K562 (cell line): ENCODE data around the gene PLCB3. TPM values are rescaled to one million over a fixed set of nuclear protein-coding genes. Genes with fewer than 3 reads are reported as not detected.

Experiments used
- EGR1 ChIP-seq: fragments of 450-650 bp; conservative IDR thresholded peaks from 2 replicates; pipeline ENCODE4 v1.6.1; 2017; ENCODE audit warnings: mild to moderate bottlenecking
- FOXJ2 ChIP-seq: fragments of 200-800 bp; sonication (Bioruptor generic); IDR thresholded peaks from 2 replicates; pipeline ENCODE4 v1.6.1; 2016; ENCODE audit warnings: missing genetic modification characterization, missing compliant biosample characterization
- IFI16 ChIP-seq: fragments of 250-450 bp; sonication (Bioruptor Pico); IDR thresholded peaks from 2 replicates; pipeline ENCODE4 v2.1.2; 2022; ENCODE audit warnings: mild to moderate bottlenecking, inconsistent platforms
- NFE2L1 ChIP-seq: fragments of 450-650 bp; IDR thresholded peaks from 2 replicates; pipeline ENCODE4 v1.6.1; 2016; ENCODE audit warnings: missing genetic modification characterization, low read depth, mild to moderate bottlenecking, missing compliant biosample characterization, moderate library complexity, borderline replicate concordance
- SIRT6 ChIP-seq: IDR thresholded peaks from one replicate; pipeline ENCODE4 v1.6.1; 2012; ENCODE audit warnings: low read depth, mild to moderate bottlenecking, control low read depth, inconsistent platforms, low read length, moderate library complexity
- SP1 ChIP-seq: sonication (generic); formaldehyde crosslinking; IDR thresholded peaks from 2 replicates; pipeline ENCODE4 v1.8.1; 2022; ENCODE audit warnings: mild to moderate bottlenecking, missing genetic modification reagents
- SP2 ChIP-seq: IDR thresholded peaks from 2 replicates; pipeline ENCODE4 v1.6.1; 2011; ENCODE audit warnings: mild to moderate bottlenecking, low read depth, low read length, moderate library complexity; ENCODE audit not compliant: poor library complexity, severe bottlenecking; ENCODE audit errors: extremely low read depth
- STAT5A ChIP-seq: IDR thresholded peaks from 2 replicates; pipeline ENCODE4 v1.6.1; 2012; ENCODE audit warnings: low read length, inconsistent platforms, borderline replicate concordance
- ZEB2 ChIP-seq: fragments of 450-650 bp; IDR thresholded peaks from 2 replicates; pipeline ENCODE4 v1.6.1; 2016
- ZNF174 ChIP-seq: fragments of 250-450 bp; sonication (Bioruptor Pico); IDR thresholded peaks from 2 replicates; pipeline ENCODE4 v1.4.0; 2020; ENCODE audit warnings: mild to moderate bottlenecking
- ZNF780A ChIP-seq: fragments of 250-450 bp; sonication (Bioruptor Pico); IDR thresholded peaks from 2 replicates; pipeline ENCODE4 v1.5.0; 2021; ENCODE audit warnings: mild to moderate bottlenecking
- polyA plus RNA-seq, 8 experiments: library from polyadenylated mRNA; depleted of rRNA in 4 of 8; stranded (reverse) in 5 of 8; unstranded in 3 of 8; fragments of >200 nt; fragmentation: Nextera tagmentation in 2 of 8; fragmentation: Illumina TruSeq in 1 of 8; extraction: Ambion mirVana in 2 of 8; extraction: Trizol in 1 of 8; gene quantifications; 2 replicates each; pipeline versions ENCODE4 v1.2.1 to v1.2.3, GENCODE V29; 2011 to 2014; ENCODE audit warnings: inconsistent platforms in 1 of 8, missing spikeins in 1 of 8
- total RNA-seq, 7 experiments: library from RNA; depleted of rRNA in 6 of 7; stranded (reverse); fragments of >200 nt in 6 of 7; fragmentation: Illumina TruSeq in 2 of 7; extraction: Trizol in 2 of 7; gene quantifications; 2 replicates each; pipeline versions ENCODE4 v1.2.1 to v1.2.3, GENCODE V29; 2011 to 2021; ENCODE audit warnings: low replicate concordance in 1 of 7
- TF ChIP-seq, protein P1 (sequence below): IDR thresholded peaks from 2 replicates; pipeline ENCODE4 v1.6.1; 2011; ENCODE audit warnings: borderline replicate concordance, low read depth, mild to moderate bottlenecking, moderate library complexity, low read length; ENCODE audit not compliant: insufficient read depth, poor library complexity, severe bottlenecking
- TF ChIP-seq, protein P2 (sequence below): fragments of 250-450 bp; sonication (Bioruptor Pico); IDR thresholded peaks from 2 replicates; pipeline ENCODE4 v1.5.0; 2021; ENCODE audit warnings: mild to moderate bottlenecking, moderate library complexity
- TF ChIP-seq, protein P3 (sequence below), 2 experiments: fragments of 450-650 bp in 1 of 2; IDR thresholded peaks; 2 replicates each; pipeline ENCODE4 v1.6.1; 2011 to 2017; ENCODE audit warnings: low read depth in 2 of 2, antibody characterized with exemption in 1 of 2, borderline replicate concordance in 1 of 2, low read length in 1 of 2, mild to moderate bottlenecking in 1 of 2, mixed read lengths in 1 of 2; ENCODE audit not compliant: control insufficient read depth in 1 of 2
- TF ChIP-seq, protein P4 (sequence below): fragments of 450-650 bp; formaldehyde crosslinking; conservative IDR thresholded peaks from 2 replicates; pipeline ENCODE4 v1.4.0; 2022; ENCODE audit warnings: mild to moderate bottlenecking, missing genetic modification characterization

Gene PLCB3
- total and polyA plus RNA-seq, 9 of the 15 experiments (the other 6 are each of a cell fraction or from before 2014, with no cell fraction given) = 0.31 to 44.8 (median 14.6) TPM

DNA sequence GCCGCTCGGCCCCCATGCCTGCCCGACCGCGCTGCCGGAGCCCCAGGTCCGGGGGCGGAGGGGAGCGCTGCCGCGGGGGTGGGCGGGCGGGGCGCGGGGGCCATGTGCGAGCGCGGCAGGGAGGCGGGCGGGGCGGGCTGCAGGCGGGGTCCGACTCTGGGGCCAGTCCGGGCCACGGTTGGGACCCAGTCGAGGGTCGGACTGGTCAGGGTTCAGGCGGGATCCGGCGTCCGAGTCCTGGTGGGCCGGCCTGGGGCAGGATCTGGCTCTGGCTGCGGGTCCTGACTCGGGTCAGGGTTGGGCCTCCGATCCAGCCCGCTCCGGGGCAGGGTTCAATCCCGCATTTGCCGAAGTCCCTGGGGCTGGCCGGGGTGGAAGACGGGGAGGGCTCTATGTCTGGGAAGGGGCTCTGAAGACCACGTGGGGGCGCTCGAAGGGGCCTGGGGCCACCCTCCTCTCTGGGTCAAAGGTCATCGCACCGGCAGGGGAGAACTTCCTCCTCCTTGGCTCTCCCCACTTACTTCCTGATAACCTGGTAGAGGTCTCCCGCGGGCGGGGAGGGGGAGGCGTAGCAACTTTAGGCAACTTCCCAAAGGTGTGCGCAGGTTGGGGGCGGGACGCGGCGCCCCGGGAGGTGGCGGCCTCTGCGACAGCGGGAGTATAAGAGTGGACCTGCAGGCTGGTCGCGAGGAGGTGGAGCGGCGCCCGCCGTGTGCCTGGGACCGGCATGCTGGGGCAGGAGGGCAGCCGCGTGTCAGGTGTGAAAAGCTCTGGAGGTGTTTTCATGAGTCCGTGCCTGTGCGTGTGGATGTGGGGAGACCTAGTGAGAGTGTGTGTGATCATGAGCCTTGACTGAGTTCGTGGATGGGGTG, 54.6 kb downstream of the PLCB3 start (continued):
- TF ChIP-seq, protein P1, sequence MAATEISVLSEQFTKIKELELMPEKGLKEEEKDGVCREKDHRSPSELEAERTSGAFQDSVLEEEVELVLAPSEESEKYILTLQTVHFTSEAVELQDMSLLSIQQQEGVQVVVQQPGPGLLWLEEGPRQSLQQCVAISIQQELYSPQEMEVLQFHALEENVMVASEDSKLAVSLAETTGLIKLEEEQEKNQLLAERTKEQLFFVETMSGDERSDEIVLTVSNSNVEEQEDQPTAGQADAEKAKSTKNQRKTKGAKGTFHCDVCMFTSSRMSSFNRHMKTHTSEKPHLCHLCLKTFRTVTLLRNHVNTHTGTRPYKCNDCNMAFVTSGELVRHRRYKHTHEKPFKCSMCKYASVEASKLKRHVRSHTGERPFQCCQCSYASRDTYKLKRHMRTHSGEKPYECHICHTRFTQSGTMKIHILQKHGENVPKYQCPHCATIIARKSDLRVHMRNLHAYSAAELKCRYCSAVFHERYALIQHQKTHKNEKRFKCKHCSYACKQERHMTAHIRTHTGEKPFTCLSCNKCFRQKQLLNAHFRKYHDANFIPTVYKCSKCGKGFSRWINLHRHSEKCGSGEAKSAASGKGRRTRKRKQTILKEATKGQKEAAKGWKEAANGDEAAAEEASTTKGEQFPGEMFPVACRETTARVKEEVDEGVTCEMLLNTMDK = peak; percentile 41
- TF ChIP-seq SP2 = no peak
- TF ChIP-seq ZEB2 = peak; percentile 77
- TF ChIP-seq NFE2L1 (tag) = no peak
- TF ChIP-seq, protein P2, sequence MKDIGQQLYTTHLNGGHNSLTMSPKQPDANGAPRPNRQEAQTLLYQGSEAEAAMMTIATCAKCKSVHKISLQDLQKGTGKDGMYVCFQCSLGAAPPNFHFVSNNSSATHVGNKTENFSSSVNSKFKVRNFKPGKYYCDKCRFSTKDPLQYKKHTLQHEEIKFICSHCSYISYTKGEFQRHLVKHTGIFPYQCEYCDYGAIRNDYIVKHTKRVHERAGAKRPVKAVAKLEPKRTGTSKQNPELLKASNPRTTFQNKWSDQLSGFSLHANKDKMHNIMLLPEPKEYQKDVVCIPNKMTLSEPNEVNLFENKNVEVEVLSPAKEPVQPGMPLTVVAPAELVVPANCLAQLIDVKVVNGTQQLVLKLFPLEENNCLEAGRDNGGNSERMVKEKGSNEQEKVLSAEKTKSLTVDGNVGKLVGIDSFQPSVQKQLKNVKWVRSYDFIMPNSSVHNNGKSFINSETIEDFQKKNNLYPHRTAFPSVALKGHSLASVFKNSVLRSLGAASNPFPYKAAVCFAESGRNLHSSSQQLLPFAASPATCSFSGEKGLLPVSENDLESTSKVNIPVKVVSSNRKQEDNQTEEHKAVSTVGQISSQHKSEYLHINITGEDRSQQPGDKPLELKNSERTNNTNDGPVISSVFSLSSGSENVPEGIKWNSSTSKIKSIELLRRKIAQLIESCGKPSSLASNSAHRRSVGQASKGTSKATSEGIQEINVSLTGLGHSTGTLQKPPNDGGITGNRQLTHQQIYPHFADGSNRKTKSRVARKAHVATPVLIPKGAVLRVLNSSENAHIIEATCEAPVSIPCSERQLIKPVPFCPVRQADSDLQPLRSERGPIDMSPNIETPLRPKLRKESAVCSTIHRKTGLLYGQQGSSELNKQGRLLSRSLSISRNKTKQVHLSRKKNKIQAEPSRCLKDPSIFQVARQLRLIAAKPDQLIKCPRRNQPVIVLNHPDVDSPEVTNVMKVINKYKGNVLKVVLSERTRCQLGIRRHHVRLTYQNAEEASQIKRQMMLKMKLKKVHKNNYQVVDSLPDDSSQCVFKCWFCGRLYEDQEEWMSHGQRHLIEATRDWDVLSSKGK (CRISPR knock-in tag) = no peak
- no peak for TF ChIP-seq ZNF174 (CRISPR knock-in tag)
- peak; percentile 22; the same call in 1 of the 2 replicates for TF ChIP-seq EGR1
- TF ChIP-seq, protein P3, sequence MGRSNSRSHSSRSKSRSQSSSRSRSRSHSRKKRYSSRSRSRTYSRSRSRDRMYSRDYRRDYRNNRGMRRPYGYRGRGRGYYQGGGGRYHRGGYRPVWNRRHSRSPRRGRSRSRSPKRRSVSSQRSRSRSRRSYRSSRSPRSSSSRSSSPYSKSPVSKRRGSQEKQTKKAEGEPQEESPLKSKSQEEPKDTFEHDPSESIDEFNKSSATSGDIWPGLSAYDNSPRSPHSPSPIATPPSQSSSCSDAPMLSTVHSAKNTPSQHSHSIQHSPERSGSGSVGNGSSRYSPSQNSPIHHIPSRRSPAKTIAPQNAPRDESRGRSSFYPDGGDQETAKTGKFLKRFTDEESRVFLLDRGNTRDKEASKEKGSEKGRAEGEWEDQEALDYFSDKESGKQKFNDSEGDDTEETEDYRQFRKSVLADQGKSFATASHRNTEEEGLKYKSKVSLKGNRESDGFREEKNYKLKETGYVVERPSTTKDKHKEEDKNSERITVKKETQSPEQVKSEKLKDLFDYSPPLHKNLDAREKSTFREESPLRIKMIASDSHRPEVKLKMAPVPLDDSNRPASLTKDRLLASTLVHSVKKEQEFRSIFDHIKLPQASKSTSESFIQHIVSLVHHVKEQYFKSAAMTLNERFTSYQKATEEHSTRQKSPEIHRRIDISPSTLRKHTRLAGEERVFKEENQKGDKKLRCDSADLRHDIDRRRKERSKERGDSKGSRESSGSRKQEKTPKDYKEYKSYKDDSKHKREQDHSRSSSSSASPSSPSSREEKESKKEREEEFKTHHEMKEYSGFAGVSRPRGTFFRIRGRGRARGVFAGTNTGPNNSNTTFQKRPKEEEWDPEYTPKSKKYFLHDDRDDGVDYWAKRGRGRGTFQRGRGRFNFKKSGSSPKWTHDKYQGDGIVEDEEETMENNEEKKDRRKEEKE (IDR thresholded peaks at IDR 0.05; ENCODE audit: borderline replicate concordance in 1 of 2, control insufficient read depth in 1 of 2, low read depth in 2 of 2, low read length in 1 of 2) = no peak
- TF ChIP-seq SIRT6 = no peak
- TF ChIP-seq IFI16 = no peak
- TF ChIP-seq, protein P4, sequence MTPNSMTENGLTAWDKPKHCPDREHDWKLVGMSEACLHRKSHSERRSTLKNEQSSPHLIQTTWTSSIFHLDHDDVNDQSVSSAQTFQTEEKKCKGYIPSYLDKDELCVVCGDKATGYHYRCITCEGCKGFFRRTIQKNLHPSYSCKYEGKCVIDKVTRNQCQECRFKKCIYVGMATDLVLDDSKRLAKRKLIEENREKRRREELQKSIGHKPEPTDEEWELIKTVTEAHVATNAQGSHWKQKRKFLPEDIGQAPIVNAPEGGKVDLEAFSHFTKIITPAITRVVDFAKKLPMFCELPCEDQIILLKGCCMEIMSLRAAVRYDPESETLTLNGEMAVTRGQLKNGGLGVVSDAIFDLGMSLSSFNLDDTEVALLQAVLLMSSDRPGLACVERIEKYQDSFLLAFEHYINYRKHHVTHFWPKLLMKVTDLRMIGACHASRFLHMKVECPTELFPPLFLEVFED (CRISPR knock-in tag) = 0 out of 2 replicates have a peak, but pooled peaks have one; percentile 51
- no peak for TF ChIP-seq STAT5A
- TF ChIP-seq ZNF780A (CRISPR knock-in tag) = no peak
- peak; percentile 75 for TF ChIP-seq SP1 (CRISPR knock-in tag)
- TF ChIP-seq FOXJ2 (tag) = 0 out of 2 replicates have a peak, but pooled peaks have one; percentile 38
